Superior temporal gyrus (tissue), 1 donor: ENCODE results near the gene GBX2.

Source experiments
- DNase-seq: peaks from one replicate; pipeline ENCODE4 v3.0.0-alpha.2; 2016; ENCODE audit errors: extremely low spot score

GBX2 gene

DNA sequence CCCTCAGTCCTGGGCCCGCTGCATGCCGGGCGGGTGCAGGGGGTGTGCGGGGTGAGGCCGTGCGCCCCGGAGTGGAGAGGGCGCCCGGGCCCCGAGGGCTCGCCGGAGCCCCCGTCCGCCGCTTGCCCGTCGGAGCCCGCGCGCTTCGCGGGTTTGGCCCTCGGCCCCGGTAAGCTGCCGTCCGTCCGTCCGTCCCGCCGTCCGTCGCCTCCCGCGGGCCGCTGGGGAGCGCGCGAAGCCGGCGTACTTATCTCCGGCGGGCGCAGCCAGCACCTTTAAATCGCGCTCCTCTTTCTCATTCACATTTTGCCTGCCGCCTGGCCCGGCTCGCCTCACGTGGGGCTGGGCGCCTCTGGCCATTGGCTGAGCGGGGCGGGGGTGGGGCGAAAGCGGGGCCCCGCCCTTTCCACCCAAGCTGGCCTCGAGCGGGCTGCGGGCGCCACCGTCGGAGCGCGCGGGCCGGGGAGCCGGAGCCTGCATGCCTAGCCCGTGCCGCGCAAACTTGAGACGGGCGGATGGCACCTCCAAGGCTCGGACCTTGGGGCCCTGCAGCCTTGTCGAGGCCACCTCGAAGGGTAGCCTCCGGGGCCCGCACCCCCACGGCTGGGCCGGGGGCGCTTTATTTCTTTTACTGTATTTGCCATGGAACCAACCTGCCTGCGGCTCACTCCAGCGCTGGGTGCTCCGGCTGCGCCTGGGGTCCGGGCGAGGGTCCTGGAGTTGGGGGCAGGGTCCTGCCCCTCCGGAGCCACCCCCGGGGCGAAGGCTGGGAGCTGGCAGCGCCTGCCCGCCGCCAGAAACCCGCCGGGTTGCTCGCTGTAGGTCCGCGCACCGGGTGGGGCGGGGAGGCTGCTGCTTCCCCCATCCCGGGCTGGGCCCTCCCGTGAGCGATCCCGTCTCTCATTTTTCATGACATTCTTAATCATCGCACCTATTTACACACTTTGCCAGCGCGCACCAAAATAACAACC lies at the start of gene GBX2:
TSS of gene GBX2 (minus strand) at position 277 of the 971 bp plus-strand sequence. CDS start 415 bp downstream, outside the sequence.
- DNase-seq: no peak

DNA sequence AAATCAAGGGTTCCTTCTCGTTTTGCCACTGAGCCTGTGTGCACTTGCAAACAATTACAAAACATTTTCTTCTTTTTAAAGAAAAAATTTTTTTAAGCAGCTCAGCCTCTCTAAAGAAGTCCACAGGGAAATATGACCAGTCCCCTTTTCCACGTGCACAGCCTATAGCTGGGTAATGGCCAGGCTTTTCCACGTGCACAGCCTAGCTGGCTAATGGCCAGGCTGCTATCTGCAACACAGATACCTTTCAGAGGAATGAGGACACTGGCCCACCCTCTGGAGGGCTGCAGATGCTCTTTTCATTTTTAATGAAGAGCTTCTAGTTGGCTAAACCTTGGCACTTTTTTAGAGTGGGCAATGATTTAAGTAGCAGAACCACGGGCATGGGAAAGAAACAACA lies 49.7 kb upstream of the GBX2 start:
- no peak for DNase-seq

DNA sequence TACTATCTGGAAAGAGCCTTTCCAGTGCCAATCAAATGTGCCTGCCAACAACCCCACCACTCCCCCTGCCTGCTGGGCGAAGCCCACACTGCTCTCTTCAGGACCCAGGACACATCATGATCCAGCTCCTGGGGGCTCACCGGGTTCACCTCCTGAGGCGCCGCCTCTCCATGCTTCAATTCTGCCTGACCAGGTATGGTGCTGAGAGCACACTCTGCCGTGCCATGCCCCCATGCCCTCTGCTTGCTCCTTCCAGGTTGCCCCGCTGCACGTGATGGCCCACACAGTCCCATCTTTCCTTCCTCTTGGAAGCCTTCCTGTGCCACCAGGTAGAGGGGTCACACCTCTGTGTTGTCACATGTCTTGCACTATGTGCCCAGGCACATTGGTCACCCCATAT lies 48.5 kb upstream of the GBX2 start:
- DNase-seq: no peak

DNA sequence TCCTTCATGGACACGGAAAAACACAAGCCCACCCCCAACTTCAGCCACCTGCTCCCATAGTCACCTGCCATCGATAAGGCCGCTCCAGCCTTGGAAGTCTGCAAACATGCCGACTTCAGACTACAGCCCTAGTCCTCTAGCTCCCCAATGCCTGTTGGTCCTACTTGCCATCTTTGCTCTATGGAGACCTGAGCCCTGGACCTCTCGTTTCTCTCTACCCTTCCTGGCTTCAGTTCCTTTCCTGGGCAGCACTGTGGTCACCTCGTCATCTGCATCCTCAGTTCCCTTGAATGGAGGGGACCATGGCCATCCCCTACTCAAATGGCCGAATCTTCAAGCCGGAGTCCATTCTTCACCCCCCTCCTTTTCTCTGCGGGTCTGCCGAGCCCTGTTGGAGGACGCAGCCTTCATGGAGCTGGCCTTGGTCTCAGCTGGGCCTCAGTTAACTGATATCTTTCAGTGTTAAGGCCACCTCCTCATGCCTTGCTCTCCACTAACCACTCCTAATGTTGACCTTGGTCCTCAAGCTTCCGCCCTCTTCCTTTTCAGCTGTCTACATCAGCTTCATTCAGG lies 47.7 kb upstream of the GBX2 start:
- no peak for DNase-seq

DNA sequence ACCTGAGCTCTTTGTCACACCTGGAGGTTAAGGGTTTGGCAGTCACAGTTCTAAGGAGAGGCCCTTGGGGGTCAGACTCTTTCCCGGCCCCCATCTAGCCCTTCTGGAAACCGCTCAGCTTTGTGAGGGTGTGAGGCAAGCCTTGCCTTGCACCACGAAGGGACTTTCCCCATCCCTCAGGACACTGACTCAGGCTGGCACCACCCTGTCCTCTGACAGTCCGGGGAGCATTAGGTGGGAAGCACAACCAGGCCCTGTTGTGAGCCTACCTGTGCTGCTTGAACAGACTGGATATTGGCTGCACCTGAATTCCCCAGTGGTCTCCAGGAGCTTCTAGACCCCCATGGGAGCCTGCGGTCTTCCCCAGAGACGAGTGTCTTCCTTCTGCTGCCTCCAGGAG lies 47.0 kb upstream of the GBX2 start:
- DNase-seq: no peak

DNA sequence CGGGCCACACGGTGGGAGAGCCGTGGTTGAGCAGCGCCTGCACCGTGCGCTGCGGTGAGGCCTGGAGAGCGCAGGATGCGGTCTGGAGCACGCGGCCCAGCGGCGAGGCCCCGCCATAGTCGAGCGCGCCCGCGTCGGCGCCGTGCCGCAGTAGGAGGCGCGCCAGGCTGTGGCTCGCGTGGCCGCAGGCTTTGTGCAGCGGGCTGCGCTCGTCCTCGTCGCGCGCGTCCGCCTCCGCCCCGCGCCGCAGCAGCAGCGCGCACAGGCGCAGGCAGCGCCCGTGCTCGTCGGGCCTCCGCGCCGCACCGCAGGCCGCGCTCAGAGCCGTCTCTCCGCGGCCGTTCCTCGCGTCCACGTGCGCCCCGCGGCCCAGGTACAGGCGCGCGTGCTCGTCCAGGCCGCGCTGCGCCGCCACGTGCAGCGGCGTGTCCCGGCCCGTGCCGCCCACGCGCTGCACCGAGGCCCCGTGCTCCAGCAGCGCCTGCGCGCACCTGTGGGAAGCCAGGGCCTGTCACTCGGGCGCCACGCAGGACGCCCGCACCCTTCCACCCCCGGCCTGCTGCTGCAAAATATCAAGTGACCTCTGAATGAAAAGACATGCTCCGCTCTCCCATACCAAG lies 46.3 kb upstream of the GBX2 start:
- no peak for DNase-seq

DNA sequence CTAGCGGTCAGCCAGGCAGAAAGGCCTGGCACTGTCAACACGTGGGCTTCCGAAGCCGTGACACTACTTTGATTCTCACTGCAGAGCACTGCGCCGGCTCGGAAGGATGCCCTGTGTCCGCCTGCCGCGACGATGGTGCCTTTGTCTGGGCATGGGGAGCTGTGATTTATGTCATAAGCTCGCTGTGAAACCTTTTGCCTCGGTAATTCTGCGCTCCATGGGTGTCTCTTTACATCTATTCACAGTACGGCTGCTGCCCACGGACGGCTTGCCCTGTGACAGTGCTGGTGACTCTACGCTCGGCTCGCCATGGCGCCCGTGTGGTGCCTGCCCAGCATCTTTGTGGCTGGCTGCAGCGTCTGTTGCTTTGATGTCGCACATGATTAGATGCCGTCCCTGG lies 43.1 kb upstream of the GBX2 start:
- DNase-seq: no peak

DNA sequence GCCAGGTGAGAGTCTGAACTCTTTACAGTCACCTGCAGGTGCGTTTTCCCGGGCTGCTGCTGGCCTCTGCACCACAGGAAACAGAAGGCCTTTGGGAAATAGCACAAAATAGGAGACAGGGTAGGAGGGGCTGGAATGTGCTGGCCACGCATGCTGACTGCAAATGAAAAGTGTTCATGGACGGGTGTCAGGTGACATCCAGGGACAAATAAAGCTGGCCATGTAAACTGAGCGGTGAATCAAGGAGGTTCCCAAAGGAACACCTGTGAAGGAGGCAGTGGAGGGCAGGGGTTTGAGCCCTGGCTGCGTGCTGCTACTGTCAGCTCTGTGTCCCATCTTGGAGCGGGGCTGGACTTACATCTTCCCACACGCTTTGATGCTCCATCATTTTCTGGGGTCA lies 42.4 kb upstream of the GBX2 start:
- DNase-seq: no peak

DNA sequence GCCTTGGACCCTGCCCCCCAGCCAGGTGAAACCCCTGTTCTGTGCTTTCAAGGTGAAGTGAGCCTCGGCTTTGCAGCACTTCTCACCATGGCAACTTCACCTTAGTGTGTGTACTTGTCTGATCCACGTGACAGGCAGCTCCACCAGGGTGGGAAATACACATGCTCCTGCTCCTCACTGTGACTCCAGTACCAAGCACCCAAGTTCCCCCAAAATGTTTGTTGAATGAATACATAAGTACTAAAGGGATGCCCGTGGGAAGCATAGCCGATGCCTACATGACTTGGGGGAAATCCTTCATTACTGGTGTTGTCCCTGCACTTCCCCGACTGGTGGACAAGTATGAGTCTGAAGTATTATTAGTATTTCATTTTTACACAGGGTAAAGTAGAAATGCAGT lies 41.8 kb upstream of the GBX2 start:
- no peak for DNase-seq

DNA sequence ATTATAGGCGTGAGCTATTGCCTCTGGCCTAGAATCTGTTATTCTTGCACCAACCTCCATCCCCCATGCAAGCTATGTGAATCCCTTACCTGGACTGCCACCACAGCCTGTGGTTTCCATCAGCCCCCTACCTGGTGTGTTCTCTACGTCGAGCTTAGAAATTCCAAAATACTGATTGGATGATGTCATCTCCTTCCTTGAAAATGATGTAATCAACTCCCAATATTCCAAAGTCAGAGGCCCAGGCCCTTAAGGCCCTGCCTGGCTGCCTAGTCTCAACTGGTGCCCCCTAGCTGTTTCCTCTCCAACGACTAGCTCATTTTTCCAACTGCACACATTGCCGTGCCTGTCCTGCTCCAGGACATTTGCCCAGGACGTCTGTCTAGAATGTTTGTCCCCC lies 41.3 kb upstream of the GBX2 start:
- DNase-seq: no peak

DNA sequence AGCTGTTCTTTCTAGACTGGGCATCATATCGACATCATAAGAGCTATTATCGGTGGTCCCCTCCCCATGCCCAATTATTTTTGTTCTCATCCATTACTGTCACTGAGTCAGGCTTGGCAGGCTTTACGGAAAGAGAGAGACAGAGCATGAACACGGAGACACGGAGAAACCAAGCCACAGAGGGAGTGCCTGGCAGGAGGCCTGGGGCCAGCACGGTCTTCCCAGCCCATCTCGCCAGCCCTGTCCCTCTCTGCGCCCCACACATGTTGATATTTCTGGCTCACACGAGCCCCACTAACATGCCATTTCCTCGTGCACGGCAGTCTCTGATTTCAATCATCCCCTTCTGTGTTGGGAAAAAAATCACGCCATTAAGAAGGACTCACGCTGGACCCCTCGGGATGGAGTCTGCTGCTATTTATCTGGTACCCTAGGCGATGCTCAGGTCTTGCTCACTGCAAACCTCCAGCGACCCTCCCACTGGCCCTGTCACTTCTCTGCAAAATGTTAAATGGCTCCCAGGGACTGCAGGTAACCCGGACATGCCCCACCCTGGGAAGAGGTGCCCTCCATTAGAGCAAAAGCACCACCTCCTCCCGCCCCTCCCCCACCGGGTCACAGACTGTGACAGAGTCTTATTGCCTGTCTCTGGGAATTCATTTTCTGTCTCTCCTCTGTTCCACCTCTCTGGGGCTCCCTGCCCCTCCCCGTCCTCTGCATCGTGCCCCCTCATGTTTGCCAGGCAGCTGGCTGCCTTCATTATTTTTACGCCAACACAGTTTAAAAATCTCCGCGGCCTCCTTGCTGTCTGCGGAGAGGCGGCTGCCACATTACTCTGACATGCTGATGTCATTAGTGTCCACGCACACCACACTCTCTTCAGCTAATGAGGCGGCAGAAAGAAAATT lies 40.1 kb upstream of the GBX2 start:
- no peak for DNase-seq

DNA sequence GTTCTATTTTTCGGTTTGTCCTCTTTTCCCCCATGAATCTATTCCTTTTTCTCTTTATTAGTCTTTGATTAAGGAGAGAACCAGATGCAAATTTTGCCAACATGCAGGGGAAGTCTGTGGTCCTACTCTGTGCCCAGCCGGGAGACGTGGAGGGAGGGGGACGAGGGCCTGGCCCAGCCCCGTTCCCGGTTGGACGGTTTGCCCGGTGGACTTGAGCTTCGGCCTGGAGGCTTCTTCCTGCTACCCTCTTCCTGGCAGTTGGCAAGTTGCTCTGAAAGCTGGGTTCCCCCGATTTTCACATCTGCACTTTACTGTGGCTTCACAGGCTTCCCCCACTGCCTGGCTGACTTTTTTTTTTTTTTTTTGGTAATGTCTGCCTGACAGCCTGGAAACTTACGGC lies 39.3 kb upstream of the GBX2 start:
- DNase-seq: no peak

DNA sequence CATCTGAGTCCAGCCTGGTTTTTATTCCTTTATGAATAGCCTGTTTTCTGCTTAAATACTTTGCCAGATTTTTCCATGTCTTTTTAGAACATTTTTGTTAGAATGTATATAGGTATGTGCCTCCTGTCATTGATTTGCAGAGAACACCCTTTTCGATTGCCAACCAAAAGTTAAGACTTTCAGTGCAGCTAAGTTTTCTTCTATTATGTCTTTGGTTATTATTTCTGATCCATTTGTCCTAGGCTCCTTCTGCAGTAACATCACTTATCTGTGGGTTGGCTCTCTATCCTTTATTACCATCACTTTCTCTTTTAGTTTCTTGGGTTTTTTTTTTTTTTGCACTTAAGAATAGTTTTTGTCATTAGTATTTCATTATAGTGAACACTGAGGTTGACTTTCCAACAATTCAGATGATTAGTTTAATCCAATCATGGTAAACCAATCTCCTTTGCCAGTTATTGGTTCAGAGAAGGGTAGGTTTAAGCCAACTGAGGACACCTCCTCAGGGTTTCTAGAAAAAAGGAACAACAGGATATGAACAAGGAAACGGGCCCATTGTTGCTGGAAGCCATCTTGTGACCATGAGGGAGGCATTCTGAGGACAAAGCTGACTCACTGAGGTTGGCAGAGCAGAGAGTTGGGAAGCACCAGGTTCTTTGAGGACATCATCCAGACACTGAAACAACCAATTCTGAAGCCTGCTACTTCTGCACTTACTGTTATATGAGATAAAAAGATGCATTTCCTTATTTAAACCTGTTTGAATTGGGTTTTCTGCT lies 37.9 kb upstream of the GBX2 start:
- no peak for DNase-seq

DNA sequence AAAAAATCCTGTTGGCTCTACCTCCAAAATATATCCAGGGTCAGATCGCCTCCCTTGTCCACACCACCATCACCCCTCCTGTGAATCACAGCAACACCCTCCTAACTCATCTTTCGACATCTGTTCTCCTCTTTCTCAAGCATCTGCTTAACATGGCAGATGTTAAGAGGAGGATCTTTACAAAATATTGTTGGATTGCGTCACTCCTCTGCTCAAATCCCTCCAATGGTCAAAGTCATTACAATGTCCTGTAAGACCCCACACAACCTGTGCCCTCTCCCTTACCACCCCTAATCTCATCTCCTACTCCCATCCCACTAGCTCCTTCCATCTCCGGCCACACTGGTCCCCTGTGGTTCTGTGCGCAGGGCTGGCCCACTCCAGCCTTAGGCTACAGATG lies 36.8 kb upstream of the GBX2 start:
- no peak for DNase-seq

DNA sequence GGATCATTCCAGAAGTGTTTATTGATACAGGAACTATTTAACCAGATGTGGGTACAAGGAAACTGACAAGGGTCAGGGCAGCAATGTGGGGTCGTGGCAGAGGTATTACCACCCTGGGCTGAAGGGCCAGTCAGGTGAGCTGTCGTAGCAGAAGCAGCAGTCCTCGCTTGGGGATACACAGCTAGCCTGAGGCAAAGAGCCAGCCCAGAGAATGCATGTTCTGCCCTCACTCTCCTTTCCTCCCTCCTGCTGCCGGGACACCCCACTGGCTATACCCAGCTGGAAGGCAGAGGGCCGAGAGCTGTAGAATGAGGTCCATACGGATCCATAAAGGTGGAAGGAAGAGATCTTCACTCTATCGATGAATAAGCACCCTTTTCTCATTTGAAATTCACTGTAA lies 32.2 kb upstream of the GBX2 start:
- DNase-seq: no peak

DNA sequence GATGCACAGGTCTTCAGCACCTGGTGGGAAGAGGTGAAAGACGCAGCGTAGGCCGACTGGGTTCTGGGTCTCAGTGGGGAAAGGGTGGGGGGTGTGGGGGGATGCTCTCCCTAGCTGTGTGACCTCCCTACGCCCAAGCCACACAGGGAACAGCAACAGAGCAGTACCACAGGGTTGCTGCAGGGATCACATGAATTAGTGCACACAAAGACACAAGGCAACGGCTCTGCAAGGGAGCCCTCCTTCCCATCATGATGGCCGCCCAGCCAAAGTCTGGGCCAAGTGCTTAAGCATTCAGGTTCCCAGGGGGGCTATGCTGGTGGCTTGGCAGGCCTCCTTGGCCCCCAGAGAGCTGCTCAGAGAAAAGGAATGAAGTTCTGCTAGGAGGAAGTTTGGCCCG lies 28.2 kb upstream of the GBX2 start:
- no peak for DNase-seq

DNA sequence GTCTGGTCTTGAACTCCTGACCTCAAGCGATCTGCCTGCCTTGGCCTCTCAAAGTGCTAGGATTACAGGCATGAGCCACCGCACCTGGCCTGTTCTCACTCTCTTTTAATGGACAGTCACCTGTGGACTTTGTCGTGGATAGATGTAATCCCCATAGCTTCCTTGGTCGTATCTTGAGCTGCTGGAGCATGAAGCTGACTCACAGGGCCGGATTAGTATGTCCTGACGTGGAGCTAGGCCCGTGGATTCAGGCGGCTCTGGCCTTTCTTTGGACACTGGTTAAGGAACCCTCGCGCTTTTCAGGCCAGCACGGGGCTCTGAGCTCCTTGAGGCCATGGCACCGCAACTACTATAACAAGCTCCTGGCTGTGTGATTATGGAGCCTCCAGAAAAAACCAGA lies 27.5 kb upstream of the GBX2 start:
- DNase-seq: no peak

DNA sequence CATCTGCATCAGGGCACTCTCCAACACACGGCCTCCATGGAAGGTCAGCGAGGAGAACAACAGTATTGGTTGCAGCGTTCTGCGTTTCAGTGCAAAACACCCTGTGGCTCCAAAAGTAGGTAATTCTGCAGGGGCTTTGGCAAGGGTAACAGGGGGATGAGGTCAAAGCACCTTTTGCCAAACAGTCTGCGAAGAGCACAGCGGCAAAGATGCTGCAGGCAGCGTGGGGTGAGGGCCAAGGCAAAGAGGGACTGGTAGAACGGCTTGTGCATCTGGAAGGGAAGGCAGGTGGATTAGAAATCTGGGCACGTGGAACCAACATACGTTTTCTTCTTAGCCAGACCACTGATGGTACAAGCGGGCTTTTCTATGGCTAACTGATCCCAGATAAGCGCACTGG lies 26.6 kb upstream of the GBX2 start:
- DNase-seq: no peak

DNA sequence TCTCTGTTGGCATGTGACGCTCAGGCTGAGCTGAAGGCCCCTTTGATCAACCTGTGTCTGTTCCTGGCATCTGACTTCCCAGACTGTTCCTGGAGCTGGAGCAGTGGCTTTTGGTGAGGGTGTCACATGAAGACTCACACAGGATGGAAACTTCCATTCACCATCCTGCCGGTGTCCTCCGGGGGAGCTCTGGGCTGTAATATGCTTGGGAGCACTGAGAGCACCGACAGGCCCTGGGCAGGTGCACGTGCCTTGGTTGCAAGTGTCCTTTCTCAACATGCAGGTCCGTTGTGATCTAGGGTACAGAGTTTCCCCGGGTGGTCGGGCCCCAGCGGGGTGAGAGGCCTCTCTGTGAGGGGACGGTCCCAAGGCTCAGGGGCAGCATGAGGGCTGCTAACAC lies 24.8 kb upstream of the GBX2 start:
- DNase-seq: no peak

DNA sequence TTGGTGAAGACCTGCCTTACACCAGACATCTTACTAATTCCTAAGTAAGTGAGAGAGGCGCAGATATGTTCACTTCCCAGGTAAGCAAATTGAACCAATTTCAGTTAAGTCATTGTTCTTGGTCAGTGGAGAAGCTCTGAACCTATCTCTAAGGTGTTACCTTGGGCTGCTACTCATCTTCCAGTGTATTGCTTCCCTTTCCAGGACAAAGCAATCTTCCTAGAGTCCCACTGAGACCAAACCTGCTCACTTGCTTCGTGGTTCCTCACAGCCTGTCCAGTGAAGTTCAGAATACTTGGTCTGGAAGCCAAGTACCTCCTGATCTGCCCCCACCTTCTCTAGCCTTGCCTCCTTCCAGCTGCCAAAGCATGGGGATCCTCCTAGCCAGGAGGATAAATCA lies 22.5 kb upstream of the GBX2 start:
- no peak for DNase-seq

DNA sequence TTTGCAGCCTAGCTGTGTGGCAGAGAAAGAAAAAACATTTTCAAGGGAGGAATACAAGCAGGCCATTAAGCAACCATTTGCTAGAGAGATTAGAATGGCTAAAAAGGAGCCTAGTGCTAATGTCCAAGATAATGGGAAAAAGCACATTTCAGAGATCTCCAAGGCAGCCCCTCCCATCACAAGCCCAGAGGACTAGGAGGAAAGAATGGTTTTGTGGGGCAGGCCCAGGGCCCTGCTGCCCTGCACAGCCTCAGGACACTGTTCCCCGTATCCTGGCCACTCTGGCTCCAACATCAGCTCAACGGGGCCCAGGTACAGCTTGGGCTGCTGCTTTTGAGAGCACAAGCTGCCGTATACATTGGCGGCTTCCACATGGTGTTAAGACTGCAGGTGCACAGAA lies 16.5 kb upstream of the GBX2 start:
- DNase-seq: no peak
